ENCODE results near the gene FHOD3.

DNA sequence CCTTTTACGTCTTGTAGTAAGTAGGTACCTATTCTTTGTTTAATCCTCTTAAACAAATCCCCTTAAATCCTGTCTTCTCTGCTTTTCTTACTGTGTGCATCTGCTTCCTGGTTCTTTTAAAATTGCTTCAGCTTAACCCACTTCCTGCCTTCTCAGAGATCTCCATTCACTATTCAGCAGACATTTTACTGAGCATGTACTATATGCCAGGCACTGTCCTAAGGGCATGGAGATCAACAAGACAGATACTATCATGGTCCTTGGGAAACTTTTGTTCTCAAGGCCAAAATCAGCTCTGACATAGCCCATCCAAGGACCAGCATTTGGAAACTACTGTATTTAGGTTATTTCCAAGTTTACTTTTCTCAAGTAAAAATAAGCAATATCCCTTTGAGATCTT, 303.8 kb downstream of the FHOD3 start:
- TF ChIP-seq SIN3A (IDR thresholded peaks at IDR 0.05; ENCODE audit: borderline replicate concordance, insufficient read depth, low read length) (no peak), POLR2AphosphoS5 (IDR thresholded peaks at IDR 0.05; ENCODE audit: low read depth, low read length) (no peak), TAF1 (IDR thresholded peaks at IDR 0.05; ENCODE audit: borderline replicate concordance, insufficient read depth, low read length) (no peak)
- TF ChIP-seq, protein P1, sequence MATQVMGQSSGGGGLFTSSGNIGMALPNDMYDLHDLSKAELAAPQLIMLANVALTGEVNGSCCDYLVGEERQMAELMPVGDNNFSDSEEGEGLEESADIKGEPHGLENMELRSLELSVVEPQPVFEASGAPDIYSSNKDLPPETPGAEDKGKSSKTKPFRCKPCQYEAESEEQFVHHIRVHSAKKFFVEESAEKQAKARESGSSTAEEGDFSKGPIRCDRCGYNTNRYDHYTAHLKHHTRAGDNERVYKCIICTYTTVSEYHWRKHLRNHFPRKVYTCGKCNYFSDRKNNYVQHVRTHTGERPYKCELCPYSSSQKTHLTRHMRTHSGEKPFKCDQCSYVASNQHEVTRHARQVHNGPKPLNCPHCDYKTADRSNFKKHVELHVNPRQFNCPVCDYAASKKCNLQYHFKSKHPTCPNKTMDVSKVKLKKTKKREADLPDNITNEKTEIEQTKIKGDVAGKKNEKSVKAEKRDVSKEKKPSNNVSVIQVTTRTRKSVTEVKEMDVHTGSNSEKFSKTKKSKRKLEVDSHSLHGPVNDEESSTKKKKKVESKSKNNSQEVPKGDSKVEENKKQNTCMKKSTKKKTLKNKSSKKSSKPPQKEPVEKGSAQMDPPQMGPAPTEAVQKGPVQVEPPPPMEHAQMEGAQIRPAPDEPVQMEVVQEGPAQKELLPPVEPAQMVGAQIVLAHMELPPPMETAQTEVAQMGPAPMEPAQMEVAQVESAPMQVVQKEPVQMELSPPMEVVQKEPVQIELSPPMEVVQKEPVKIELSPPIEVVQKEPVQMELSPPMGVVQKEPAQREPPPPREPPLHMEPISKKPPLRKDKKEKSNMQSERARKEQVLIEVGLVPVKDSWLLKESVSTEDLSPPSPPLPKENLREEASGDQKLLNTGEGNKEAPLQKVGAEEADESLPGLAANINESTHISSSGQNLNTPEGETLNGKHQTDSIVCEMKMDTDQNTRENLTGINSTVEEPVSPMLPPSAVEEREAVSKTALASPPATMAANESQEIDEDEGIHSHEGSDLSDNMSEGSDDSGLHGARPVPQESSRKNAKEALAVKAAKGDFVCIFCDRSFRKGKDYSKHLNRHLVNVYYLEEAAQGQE (IDR thresholded peaks at IDR 0.05; ENCODE audit: insufficient read depth in 1 of 2, low read depth in 2 of 2, low read length in 2 of 2): no peak

Data from PFSK-1 (cell line).